Activated CD4-positive, alpha-beta T cell treated with anti-CD3 and anti-CD28 coated beads, Interleukin-2, amount 10 ng/mL, durations not matched to agents 24 days and 14 days (primary cell): ENCODE data around the gene TMEM47. TPM values are rescaled to one million over a fixed set of nuclear protein-coding genes. Genes with fewer than 3 reads are reported as not detected.

Experiments used
- DNase-seq: peaks from one replicate; pipeline ENCODE4 v3.0.0; 2022
- H3K27ac Mint-ChIP-seq: one replicate; pipeline ENCODE4 v1.8.0; 2022; ENCODE audit warnings: mild to moderate bottlenecking, mixed read lengths
- H3K27me3 Mint-ChIP-seq: one replicate; pipeline ENCODE4 v1.8.0; 2022; ENCODE audit warnings: mixed read lengths
- H3K36me3 Mint-ChIP-seq: one replicate; pipeline ENCODE4 v1.8.0; 2022; ENCODE audit warnings: low read depth, mild to moderate bottlenecking, mixed read lengths
- H3K4me1 Mint-ChIP-seq: one replicate; pipeline ENCODE4 v1.8.0; 2021; ENCODE audit warnings: mixed read lengths
- H3K4me3 Mint-ChIP-seq: one replicate; pipeline ENCODE4 v1.8.0; 2022; ENCODE audit warnings: mild to moderate bottlenecking, moderate library complexity, mixed read lengths
- H3K9me3 Mint-ChIP-seq: one replicate; pipeline ENCODE4 v1.8.0; 2021; ENCODE audit warnings: mixed read lengths
- intact Hi-C: fragments of 100-400 bp; cut with micrococcal nuclease; formaldehyde crosslinking; loops from one replicate; pipeline ENCODE4 v1.15.1; 2023
- total RNA-seq: library from RNA; stranded (reverse); gene quantifications from 2 replicates; pipeline ENCODE4 v1.2.3, GENCODE V29; 2022

TMEM47 gene
- total RNA-seq, 1 donor from 2014 or later: not detected

DNA sequence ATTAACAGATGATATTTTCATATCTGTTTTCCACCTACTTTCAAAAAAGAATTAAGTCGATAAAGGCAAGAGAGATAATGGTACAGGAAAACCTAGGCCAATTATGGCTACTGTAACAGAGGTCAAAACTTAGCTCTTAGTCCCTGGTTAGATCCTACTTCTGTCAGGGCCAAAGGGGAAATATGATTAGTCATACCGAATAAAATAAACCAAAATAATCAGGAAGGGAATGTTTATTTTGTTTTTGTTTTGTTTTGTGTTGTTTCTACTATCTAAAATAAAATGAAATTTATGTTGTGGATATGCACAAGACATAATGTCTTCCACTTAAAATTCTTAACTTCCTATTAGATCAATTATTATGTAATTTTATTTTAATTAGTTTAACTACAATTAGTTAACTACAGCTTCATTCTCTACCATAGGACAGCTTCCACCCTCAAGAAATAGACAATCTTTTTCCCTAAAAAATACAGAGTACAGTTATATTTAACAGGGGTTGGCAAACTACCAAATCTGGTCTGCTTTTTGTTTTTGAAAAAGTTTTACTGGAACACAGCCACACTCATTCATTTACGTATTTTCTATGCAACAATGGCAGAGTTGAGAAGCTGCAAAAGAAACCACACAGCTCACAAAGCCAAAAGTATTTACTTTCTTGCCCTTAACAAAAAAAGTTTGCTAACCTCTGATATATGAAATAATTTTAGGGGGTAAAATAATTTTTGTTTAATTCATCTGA is 25.4 kb downstream of the TMEM47 start:
- Mint-ChIP-seq H3K27me3 (no peaks in the 10 kb centered on the region), H3K27ac (no peak overlapping the region), H3K36me3 (no peaks in the 10 kb centered on the region), H3K4me1 (no peaks in the 10 kb centered on the region), H3K4me3 (no peak overlapping the region), H3K9me3 (no peaks in the 10 kb centered on the region)
- intact Hi-C loops: no loop called here
- no peak for DNase-seq

DNA sequence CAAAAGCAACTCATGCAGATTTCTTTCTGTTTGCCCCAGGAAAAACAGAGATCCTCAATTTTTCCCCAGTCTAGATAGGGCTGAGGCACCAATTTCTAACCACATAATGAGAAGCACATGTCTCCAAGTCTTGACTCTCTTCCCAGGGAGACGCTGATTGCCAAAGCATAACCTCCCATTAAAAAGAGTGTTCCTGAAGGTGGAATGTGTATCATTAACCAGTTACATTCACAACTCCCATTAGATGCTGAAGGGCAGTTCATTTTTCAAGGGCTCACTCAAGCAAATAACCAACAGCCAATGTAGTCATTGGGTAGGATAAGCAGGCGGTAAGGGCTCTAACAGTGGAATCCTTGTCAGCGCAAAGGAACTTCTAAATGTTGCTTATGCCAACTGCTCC is 27.5 kb downstream of the TMEM47 start:
- Mint-ChIP-seq H3K36me3 (no peaks in the 10 kb centered on the region), H3K4me3 (no peak overlapping the region), H3K27ac (no peak overlapping the region), H3K27me3 (no peaks in the 10 kb centered on the region), H3K4me1 (no peaks in the 10 kb centered on the region), H3K9me3 (no peaks in the 10 kb centered on the region)
- intact Hi-C loops: no loop called here
- DNase-seq: no peak

DNA sequence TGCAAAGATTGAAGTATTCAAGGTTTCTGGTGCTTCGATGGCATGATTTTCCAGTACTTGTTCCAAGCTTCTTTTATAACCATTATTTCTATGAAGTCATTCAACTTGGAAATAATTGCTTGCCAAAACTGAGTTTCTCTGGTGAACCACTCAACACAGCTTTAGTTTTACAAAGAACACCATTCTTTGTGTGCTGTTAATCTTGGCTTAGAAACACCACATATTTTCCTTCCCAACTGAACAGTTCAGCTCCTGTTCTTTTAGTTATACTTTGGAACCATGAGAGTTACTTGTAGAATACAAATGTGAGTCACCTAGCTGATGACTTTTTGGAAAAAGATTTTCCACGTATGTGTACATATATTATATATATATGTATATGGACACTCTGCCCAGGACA is 32.7 kb downstream of the TMEM47 start:
- Mint-ChIP-seq H3K27me3 (no peaks in the 10 kb centered on the region), H3K9me3 (no peaks in the 10 kb centered on the region), H3K4me3 (no peak overlapping the region), H3K36me3 (no peaks in the 10 kb centered on the region), H3K4me1 (no peaks in the 10 kb centered on the region), H3K27ac (no peak overlapping the region)
- intact Hi-C loops: no loop called here
- DNase-seq: no peak

DNA sequence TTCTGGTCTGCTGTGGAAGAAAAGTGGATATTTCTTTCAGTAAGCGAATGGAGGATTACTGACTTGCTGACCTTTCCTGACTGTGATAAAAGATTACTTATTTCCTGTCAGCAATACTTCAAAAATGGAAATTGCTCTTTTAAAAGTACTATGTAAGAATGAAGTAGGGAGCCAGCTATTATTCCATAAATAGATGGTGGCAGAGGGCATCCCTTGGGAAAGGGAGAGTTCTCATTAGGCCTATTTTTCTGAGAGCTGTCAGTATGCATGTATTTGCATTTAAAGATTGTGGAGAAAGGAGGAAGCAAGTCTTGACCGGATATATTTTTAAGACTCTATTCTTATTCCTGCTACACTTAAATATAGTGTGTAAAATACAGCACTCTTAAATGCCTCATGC is 37.2 kb downstream of the TMEM47 start:
- H3K9me3 Mint-ChIP-seq: no peaks in the 10 kb centered on the region
- H3K4me1 Mint-ChIP-seq: no peaks in the 10 kb centered on the region
- no peak for DNase-seq
- H3K4me3 Mint-ChIP-seq: no peak overlapping the region
- H3K27ac Mint-ChIP-seq: no peak overlapping the region
- no peaks in the 10 kb centered on the region for H3K27me3 Mint-ChIP-seq
- H3K36me3 Mint-ChIP-seq: no peaks in the 10 kb centered on the region
- intact Hi-C loops: no loop called here

DNA sequence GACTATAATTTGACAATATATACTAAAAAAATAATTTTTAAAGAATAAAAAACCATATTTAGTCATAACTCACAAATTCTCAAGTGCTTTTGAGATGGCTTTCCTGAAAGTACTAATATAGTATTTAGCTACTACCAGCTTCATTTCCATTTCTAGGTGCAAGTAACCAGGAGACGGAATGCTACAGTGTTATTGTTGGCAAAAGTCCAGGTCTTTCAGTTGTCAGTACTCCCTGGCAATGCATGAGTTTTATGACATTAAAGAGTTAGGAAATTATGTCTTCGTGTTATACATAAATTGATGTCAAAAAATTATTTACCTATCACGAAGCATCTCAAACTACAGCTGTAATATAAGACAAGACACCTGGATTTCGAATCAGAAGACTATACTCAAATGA is 45.0 kb downstream of the TMEM47 start:
- Mint-ChIP-seq H3K36me3 (no peaks in the 10 kb centered on the region), H3K4me3 (no peak overlapping the region), H3K4me1 (no peaks in the 10 kb centered on the region), H3K9me3 (no peaks in the 10 kb centered on the region), H3K27me3 (no peaks in the 10 kb centered on the region), H3K27ac (no peak overlapping the region)
- intact Hi-C loops: no loop called here
- no peak for DNase-seq

DNA sequence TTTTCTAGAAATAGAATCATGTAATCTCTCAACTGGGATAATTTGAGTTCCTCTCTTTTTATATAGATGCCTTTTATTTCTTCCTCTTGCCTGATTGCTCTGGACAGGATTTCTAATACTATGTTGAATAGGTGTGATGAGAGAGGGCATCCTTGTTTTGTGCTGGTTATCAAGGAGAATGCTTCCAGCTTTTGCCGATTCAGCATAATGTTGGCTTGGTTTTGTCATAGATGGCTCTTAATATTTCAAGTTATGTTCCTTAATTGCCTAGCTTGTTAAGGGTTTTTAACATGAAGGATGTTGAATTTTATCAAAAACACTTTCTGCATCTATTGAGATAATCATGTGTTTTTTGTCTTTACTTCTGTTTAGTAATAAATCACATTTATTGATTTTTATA is 58.7 kb downstream of the TMEM47 start:
- H3K27me3 Mint-ChIP-seq: no peaks in the 10 kb centered on the region
- no peak overlapping the region for H3K27ac Mint-ChIP-seq
- no peaks in the 10 kb centered on the region for H3K36me3 Mint-ChIP-seq
- H3K4me1 Mint-ChIP-seq: no peaks in the 10 kb centered on the region
- no peak overlapping the region for H3K4me3 Mint-ChIP-seq
- H3K9me3 Mint-ChIP-seq: no peaks in the 10 kb centered on the region
- no peak for DNase-seq
- intact Hi-C loops: no loop called here

DNA sequence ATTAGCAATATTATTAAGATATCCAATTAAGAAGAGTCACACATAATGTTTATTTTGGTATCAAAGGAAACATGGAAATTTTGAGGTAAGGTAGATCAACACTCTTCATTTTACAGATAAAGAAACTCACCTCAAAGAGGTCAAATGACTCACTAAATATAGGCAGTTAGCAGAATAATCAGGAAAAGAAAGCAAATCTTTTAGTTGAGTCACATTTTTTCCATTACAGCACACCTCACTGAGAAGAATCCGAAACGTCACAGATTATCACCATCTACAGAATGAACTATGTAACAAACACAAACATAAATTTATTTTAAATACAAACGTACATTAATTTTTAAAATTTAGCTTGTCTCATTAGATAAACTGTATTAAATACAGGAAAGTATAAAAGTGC is 70.1 kb downstream of the TMEM47 start:
- Mint-ChIP-seq H3K4me3 (no peak overlapping the region), H3K4me1 (no peaks in the 10 kb centered on the region), H3K9me3 (no peaks in the 10 kb centered on the region), H3K27me3 (no peaks in the 10 kb centered on the region), H3K27ac (no peak overlapping the region), H3K36me3 (no peaks in the 10 kb centered on the region)
- DNase-seq: no peak
- intact Hi-C loops: no loop called here

DNA sequence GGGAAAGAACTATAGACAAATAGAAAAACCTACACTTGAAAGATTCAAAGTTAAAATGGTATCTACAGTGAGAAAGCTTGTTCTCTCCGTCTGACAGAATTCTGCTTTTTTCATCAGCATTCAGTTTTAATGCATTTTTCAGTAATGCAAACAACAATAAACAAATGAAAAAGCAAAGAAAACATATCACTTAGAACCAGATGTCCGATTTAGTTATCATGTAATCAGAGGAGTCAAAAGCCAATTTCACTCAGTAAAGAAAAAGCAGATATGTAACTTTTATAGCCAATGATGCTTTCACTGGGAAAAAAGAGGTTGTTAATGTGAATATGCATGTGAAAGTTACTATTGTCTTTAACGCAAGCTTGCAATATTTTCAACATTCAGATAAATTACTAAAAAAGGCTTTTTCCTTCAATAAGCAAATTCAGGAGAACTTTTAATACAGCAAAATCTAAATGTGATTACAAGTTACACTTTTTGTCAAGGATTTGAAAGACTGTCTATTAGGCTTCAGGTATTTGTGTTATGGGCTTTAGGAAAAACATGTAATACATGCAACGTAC is 70.7 kb downstream of the TMEM47 start:
- no peak for DNase-seq
- Mint-ChIP-seq H3K27me3 (no peaks in the 10 kb centered on the region), H3K4me3 (no peak overlapping the region), H3K4me1 (no peaks in the 10 kb centered on the region), H3K9me3 (no peaks in the 10 kb centered on the region), H3K36me3 (no peaks in the 10 kb centered on the region), H3K27ac (no peak overlapping the region)
- intact Hi-C loops: no loop called here

DNA sequence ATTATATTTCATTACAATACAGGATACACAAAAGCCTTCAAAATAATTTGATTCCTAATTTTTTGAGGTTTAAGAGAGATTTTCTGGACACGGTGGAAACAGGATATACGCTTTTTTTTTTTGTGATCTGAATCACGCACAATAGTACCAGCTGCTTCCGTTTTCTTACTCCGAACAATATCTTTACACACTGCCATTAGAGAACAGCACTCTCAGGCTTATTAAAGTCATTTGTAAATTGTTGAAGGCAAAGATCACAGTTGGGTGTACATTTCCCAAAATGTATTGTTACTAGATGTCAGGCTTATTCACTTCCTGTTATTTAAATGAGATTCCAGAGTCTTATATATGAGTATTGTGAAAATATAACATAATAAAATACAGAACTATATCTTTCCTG is 71.5 kb downstream of the TMEM47 start:
- no peak overlapping the region for H3K27ac Mint-ChIP-seq

DNA sequence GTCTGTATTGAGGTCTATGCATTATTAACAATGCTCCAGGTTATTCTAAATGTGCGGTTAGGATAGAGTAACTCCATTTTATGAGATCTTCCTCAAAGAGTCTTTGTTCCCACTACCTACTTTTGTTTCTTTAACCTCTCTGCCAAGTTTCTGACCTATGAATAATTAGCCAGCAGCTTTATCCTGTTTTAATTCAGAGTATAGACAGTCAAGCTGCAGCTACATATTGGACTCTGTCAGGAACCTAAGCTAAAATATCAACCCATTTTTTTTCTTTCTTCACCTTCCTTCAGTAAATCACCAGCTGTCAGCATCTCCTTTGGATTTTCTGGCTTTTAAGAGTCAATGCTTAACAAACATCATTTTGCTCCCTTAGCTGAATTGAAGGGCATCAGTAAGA is 72.3 kb downstream of the TMEM47 start:
- intact Hi-C loops: no loop called here
- H3K9me3 Mint-ChIP-seq: no peaks in the 10 kb centered on the region
- H3K27ac Mint-ChIP-seq: no peak overlapping the region
- DNase-seq: no peak
- H3K4me1 Mint-ChIP-seq: no peaks in the 10 kb centered on the region
- no peak overlapping the region for H3K4me3 Mint-ChIP-seq
- H3K27me3 Mint-ChIP-seq: no peaks in the 10 kb centered on the region
- no peaks in the 10 kb centered on the region for H3K36me3 Mint-ChIP-seq

More for the DNA sequence above, 71.5 kb downstream of the TMEM47 start:
- Mint-ChIP-seq H3K36me3 (no peaks in the 10 kb centered on the region), H3K27me3 (no peaks in the 10 kb centered on the region), H3K4me1 (no peaks in the 10 kb centered on the region), H3K4me3 (no peak overlapping the region), H3K9me3 (no peaks in the 10 kb centered on the region)
- intact Hi-C loops: no loop called here
- DNase-seq: no peak

DNA sequence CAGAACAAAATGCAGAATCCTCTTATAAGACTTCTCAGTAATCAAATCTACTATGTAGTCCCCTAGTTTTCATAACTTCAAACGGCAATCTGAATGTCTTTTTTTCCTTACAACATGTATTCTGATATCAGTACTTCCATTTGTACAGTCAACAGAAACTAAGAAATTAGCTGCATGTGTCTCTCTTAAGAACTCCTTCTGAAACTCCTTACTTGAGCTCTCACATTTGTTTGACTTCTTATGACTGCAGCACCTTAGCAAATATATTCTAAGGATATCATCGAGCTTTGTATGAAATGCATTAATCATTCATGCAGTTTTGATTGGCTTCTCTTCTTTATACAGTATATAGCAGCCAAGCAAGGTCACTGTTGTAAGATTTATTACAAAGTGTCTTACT is 77.0 kb downstream of the TMEM47 start:
- Mint-ChIP-seq H3K36me3 (no peaks in the 10 kb centered on the region), H3K4me3 (no peak overlapping the region), H3K27ac (no peak overlapping the region), H3K27me3 (no peaks in the 10 kb centered on the region), H3K9me3 (no peaks in the 10 kb centered on the region), H3K4me1 (no peaks in the 10 kb centered on the region)
- intact Hi-C loops: no loop called here
- DNase-seq: no peak

DNA sequence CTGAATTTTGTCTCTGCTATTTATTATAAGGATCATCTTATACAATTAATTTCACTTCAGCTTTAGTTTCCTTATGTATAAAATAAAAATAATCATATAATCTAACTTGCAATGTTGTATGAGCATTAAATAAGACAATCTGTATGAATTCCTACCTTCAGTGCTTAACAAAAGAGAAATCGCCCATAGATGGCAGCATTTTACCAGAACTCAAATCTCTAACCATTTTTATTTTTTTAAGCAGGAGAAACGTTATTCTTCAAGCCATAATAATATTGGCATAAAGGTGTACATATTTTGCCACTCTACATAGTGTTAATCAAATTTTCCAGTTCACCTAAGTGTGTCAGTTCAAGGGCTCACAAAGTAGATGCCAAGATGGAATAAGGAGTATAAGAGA is 78.8 kb downstream of the TMEM47 start:
- H3K36me3 Mint-ChIP-seq: no peaks in the 10 kb centered on the region
- no peak for DNase-seq
- H3K4me3 Mint-ChIP-seq: no peak overlapping the region
- H3K27me3 Mint-ChIP-seq: no peaks in the 10 kb centered on the region
- no peaks in the 10 kb centered on the region for H3K4me1 Mint-ChIP-seq
- intact Hi-C loops: no loop called here
- no peaks in the 10 kb centered on the region for H3K9me3 Mint-ChIP-seq
- no peak overlapping the region for H3K27ac Mint-ChIP-seq
